Measurements from ENCODE around the gene INSL3. TPM values are rescaled to one million over a fixed set of nuclear protein-coding genes. Genes with fewer than 3 reads are reported as not detected.

Gene INSL3
- total and polyA plus RNA-seq, 2 of the 8 experiments (the other 6 are each of a cell fraction or from before 2014, with no cell fraction given) = 0.41 to 1.5 TPM

GRCh38 chr19:17835182-17836006, 14.1 kb upstream of the INSL3 start (continued):
- TF ChIP-seq, protein P1, sequence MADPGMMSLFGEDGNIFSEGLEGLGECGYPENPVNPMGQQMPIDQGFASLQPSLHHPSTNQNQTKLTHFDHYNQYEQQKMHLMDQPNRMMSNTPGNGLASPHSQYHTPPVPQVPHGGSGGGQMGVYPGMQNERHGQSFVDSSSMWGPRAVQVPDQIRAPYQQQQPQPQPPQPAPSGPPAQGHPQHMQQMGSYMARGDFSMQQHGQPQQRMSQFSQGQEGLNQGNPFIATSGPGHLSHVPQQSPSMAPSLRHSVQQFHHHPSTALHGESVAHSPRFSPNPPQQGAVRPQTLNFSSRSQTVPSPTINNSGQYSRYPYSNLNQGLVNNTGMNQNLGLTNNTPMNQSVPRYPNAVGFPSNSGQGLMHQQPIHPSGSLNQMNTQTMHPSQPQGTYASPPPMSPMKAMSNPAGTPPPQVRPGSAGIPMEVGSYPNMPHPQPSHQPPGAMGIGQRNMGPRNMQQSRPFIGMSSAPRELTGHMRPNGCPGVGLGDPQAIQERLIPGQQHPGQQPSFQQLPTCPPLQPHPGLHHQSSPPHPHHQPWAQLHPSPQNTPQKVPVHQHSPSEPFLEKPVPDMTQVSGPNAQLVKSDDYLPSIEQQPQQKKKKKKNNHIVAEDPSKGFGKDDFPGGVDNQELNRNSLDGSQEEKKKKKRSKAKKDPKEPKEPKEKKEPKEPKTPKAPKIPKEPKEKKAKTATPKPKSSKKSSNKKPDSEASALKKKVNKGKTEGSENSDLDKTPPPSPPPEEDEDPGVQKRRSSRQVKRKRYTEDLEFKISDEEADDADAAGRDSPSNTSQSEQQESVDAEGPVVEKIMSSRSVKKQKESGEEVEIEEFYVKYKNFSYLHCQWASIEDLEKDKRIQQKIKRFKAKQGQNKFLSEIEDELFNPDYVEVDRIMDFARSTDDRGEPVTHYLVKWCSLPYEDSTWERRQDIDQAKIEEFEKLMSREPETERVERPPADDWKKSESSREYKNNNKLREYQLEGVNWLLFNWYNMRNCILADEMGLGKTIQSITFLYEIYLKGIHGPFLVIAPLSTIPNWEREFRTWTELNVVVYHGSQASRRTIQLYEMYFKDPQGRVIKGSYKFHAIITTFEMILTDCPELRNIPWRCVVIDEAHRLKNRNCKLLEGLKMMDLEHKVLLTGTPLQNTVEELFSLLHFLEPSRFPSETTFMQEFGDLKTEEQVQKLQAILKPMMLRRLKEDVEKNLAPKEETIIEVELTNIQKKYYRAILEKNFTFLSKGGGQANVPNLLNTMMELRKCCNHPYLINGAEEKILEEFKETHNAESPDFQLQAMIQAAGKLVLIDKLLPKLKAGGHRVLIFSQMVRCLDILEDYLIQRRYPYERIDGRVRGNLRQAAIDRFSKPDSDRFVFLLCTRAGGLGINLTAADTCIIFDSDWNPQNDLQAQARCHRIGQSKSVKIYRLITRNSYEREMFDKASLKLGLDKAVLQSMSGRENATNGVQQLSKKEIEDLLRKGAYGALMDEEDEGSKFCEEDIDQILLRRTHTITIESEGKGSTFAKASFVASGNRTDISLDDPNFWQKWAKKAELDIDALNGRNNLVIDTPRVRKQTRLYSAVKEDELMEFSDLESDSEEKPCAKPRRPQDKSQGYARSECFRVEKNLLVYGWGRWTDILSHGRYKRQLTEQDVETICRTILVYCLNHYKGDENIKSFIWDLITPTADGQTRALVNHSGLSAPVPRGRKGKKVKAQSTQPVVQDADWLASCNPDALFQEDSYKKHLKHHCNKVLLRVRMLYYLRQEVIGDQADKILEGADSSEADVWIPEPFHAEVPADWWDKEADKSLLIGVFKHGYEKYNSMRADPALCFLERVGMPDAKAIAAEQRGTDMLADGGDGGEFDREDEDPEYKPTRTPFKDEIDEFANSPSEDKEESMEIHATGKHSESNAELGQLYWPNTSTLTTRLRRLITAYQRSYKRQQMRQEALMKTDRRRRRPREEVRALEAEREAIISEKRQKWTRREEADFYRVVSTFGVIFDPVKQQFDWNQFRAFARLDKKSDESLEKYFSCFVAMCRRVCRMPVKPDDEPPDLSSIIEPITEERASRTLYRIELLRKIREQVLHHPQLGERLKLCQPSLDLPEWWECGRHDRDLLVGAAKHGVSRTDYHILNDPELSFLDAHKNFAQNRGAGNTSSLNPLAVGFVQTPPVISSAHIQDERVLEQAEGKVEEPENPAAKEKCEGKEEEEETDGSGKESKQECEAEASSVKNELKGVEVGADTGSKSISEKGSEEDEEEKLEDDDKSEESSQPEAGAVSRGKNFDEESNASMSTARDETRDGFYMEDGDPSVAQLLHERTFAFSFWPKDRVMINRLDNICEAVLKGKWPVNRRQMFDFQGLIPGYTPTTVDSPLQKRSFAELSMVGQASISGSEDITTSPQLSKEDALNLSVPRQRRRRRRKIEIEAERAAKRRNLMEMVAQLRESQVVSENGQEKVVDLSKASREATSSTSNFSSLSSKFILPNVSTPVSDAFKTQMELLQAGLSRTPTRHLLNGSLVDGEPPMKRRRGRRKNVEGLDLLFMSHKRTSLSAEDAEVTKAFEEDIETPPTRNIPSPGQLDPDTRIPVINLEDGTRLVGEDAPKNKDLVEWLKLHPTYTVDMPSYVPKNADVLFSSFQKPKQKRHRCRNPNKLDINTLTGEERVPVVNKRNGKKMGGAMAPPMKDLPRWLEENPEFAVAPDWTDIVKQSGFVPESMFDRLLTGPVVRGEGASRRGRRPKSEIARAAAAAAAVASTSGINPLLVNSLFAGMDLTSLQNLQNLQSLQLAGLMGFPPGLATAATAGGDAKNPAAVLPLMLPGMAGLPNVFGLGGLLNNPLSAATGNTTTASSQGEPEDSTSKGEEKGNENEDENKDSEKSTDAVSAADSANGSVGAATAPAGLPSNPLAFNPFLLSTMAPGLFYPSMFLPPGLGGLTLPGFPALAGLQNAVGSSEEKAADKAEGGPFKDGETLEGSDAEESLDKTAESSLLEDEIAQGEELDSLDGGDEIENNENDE (IDR thresholded peaks at IDR 0.05; ENCODE audit: insufficient replicate concordance, low read length) = no peak
- no peak for TF ChIP-seq HDAC2 (IDR thresholded peaks at IDR 0.05; ENCODE audit: borderline replicate concordance in 1 of 2, low read depth in 2 of 2, low read length in 2 of 2)
- TF ChIP-seq POU5F1 (IDR thresholded peaks at IDR 0.05; ENCODE audit: low read depth, low read length) = no peak
- no peak for TF ChIP-seq E2F6 (IDR thresholded peaks at IDR 0.05)
- TF ChIP-seq SP4 (IDR thresholded peaks at IDR 0.05; ENCODE audit: low read length) = no peak
- TF ChIP-seq CTCF (IDR thresholded peaks at IDR 0.05; ENCODE audit: control extremely low read depth in 1 of 3, insufficient read depth in 1 of 3, low read depth in 1 of 3, low read length in 3 of 3) = no peak

Measured in H1 (cell line).